GM18873 (cell line): ENCODE results near the gene MMP26.
"Not testable (repeated sequence)": the region's sequence is repeated elsewhere in the genome, so short reads cannot be mapped to it uniquely, and the experiment has no call there.

Experiments
- ATAC-seq: cut with Tn5 transposase; IDR thresholded peaks from one replicate; pipeline ENCODE4 v1.9.1; 2021; ENCODE audit warnings: mild to moderate bottlenecking, moderate library complexity, moderate number of reproducible peaks; ENCODE audit not compliant: unreplicated experiment, low FRiP score

Gene MMP26

GRCh38 chr11:4722616-4723534 lies 18.3 kb downstream of the MMP26 start:
- not testable (repeated sequence) for ATAC-seq

DNA sequence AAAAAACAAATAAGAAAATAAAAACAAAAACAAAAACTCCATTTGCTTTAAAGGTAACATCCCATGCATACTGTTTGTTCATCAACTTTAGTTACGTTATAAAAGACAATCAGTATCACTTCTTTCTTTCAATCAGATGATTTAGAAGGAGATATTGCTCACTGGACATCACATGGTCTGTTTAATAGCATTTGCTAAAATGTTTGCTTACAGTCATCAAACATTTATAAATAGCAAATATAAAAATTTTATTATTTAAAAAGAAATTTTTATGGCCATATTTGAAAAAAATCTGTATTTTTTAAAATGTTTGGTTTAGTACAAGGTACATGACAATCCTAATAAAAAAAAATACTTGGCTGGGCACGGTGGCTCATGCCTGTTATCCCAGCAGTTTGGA lies 22.6 kb downstream of the MMP26 start:
- ATAC-seq = no peak

DNA sequence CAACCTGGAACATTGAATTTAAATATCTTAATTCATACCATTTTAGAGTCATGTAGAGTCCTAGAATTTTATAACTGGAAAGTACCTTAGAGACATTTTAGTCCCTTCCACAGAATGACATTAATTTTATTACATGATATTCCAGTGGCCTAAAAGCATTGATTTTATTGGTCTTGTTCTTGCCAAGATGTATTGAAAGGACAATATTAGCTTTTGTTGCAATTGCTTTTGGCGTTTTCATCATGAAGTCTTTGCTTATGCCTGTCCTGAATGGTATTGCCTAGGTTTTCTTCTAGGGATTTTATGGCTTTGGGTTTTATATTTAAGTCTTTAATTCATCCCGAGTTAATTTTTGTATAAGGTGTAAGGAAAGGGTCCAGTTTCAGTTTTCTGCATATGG lies 36.2 kb downstream of the MMP26 start:
- ATAC-seq = no peak

- no peak for ATAC-seq
Measured at GRCh38 chr11:4748438-4748837, 43.9 kb downstream of the MMP26 start.

GRCh38 chr11:4751201-4751600 lies 46.6 kb downstream of the MMP26 start:
- ATAC-seq = no peak
